ENCODE data around the gene BRD3. TPM values are rescaled to one million over a fixed set of nuclear protein-coding genes. Genes with fewer than 3 reads are reported as not detected.

BRD3 gene
- total and polyA plus RNA-seq, 2 donors from 2014 or later = 7.7 to 46.2 TPM

GRCh38 chr9:133999851-134000265 is 68.0 kb downstream of the BRD3 start:
- Histone ChIP-seq H3K27ac (ENCODE audit: low read depth in 2 of 2, low read length in 2 of 2) (no peak overlapping the region), H3K4me3 (ENCODE audit: low read length in 3 of 3) (no peak overlapping the region), H3K4me1 (ENCODE audit: control insufficient read depth in 2 of 3, insufficient read depth in 2 of 3, low read depth in 1 of 3, low read length in 3 of 3) (no peaks in the 10 kb centered on the region), H3K9ac (ENCODE audit: low read length in 3 of 3) (no peak overlapping the region), H3K27me3 (ENCODE audit: control insufficient read depth, insufficient read depth, low read length) (no peaks in the 10 kb centered on the region), H3K9me3 (ENCODE audit: control insufficient read depth in 2 of 3, insufficient read depth in 1 of 3, low read length in 3 of 3) (no peaks in the 10 kb centered on the region), H3K36me3 (ENCODE audit: control insufficient read depth in 2 of 3, insufficient read depth in 3 of 3, low read length in 3 of 3) (no peaks in the 10 kb centered on the region)
- no peak for FAIRE-seq
- TF ChIP-seq, protein P1, sequence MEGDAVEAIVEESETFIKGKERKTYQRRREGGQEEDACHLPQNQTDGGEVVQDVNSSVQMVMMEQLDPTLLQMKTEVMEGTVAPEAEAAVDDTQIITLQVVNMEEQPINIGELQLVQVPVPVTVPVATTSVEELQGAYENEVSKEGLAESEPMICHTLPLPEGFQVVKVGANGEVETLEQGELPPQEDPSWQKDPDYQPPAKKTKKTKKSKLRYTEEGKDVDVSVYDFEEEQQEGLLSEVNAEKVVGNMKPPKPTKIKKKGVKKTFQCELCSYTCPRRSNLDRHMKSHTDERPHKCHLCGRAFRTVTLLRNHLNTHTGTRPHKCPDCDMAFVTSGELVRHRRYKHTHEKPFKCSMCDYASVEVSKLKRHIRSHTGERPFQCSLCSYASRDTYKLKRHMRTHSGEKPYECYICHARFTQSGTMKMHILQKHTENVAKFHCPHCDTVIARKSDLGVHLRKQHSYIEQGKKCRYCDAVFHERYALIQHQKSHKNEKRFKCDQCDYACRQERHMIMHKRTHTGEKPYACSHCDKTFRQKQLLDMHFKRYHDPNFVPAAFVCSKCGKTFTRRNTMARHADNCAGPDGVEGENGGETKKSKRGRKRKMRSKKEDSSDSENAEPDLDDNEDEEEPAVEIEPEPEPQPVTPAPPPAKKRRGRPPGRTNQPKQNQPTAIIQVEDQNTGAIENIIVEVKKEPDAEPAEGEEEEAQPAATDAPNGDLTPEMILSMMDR (IDR thresholded peaks at IDR 0.05; ENCODE audit: borderline replicate concordance, extremely low read depth, insufficient read depth) = no peak
- DNase-seq = peak in 1 of 5 donors; percentile 42
- intact Hi-C loops (cut with DNase I) = loop anchor here (5.0 kb wide), 1 partner anchor 208 kb away; no protein-coding TSS in a partner anchor

DNA sequence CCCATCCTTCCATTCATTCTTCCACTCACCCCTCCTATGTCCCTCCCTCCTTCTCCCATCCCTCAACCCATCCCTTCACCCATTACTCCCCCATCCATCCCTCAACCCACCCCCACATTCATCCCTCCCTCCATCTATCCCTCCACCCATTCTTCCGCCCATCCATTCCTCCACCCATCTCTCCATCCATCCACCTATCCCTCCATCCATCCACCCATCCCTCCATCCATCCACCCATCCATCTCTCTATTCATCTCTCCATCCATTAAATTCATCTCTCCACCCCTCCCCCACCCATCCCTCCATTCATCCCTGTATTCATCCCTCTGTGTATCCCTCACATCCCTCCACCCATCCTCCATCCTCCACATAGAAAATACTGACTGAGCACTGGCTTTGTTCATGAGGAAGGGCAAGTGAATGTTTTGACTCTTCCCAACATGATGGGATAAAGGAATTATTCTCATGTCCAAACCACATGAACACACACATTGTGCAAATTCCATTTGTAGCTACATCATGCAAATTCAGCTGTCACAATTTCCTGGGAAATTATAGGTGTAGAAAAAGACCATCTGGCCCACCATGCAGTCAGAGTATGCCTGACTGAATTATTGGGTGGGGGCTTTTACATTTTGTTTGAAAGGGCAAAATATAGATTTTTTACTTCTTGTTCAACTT is 68.8 kb downstream of the BRD3 start:
- no peak for FAIRE-seq
- intact Hi-C loops (cut with DNase I) = loop anchor here (5.0 kb wide), 1 partner anchor 207 kb away; no protein-coding TSS in a partner anchor
- TF ChIP-seq, protein P1 (IDR thresholded peaks at IDR 0.05; ENCODE audit: borderline replicate concordance, extremely low read depth, insufficient read depth) = no peak
- Histone ChIP-seq H3K4me3 (ENCODE audit: low read length in 3 of 3) (no peak overlapping the region), H3K27ac (ENCODE audit: low read depth in 2 of 2, low read length in 2 of 2) (no peak overlapping the region), H3K4me1 (ENCODE audit: control insufficient read depth in 2 of 3, insufficient read depth in 2 of 3, low read depth in 1 of 3, low read length in 3 of 3) (peaks cover 0 to 2% (median 2%) of the 10 kb centered on the region in 3 donors), H3K9ac (ENCODE audit: low read length in 3 of 3) (no peak overlapping the region), H3K9me3 (ENCODE audit: control insufficient read depth in 2 of 3, insufficient read depth in 1 of 3, low read length in 3 of 3) (no peaks in the 10 kb centered on the region), H3K27me3 (ENCODE audit: control insufficient read depth, insufficient read depth, low read length) (no peaks in the 10 kb centered on the region), H3K36me3 (ENCODE audit: control insufficient read depth in 2 of 3, insufficient read depth in 3 of 3, low read length in 3 of 3) (no peaks in the 10 kb centered on the region)
- DNase-seq = no peak

DNA sequence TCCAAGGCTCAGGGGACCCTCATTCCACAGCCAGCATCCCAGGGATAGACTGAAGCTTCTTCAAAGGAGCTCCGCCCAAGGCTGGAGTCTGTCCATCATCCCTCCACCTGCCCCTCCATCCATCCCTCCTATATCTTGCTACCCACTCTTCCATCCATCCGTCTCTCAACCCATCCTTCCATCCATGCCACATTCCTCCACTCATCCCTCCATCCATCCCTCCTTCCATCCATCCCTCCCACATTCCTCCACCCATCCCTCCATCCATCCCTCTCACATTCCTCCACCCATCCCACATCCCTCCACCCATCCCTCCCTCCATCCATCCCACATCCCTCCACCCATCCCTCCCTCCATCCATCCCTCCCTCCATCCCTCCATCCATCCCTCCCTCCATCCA is 70.2 kb downstream of the BRD3 start:
- no peak overlapping the region for H3K9ac ChIP-seq (ENCODE audit: low read length in 3 of 3)
- no peaks in the 10 kb centered on the region for H3K36me3 ChIP-seq (ENCODE audit: control insufficient read depth in 2 of 3, insufficient read depth in 3 of 3, low read length in 3 of 3)
- no peak for DNase-seq
- no peak for FAIRE-seq
- intact Hi-C loops (cut with DNase I) = loop anchor here (5.0 kb wide), 1 partner anchor 205 kb away; no protein-coding TSS in a partner anchor
- H3K27ac ChIP-seq (ENCODE audit: low read depth in 2 of 2, low read length in 2 of 2) = no peak overlapping the region
- peaks cover 0 to 12% (median 3%) of the 10 kb centered on the region in 3 donors for H3K4me1 ChIP-seq (ENCODE audit: control insufficient read depth in 2 of 3, insufficient read depth in 2 of 3, low read depth in 1 of 3, low read length in 3 of 3)
- H3K9me3 ChIP-seq (ENCODE audit: control insufficient read depth in 2 of 3, insufficient read depth in 1 of 3, low read length in 3 of 3) = no peaks in the 10 kb centered on the region
- no peak overlapping the region for H3K4me3 ChIP-seq (ENCODE audit: low read length in 3 of 3)
- TF ChIP-seq, protein P1 (IDR thresholded peaks at IDR 0.05; ENCODE audit: borderline replicate concordance, extremely low read depth, insufficient read depth) = no peak
- H3K27me3 ChIP-seq (ENCODE audit: control insufficient read depth, insufficient read depth, low read length) = no peaks in the 10 kb centered on the region
